NCI-H2107 (cell line): ENCODE measurements around the gene REEP1.
"Not testable (repeated sequence)": the region's sequence is repeated elsewhere in the genome, so short reads cannot be mapped to it uniquely, and the experiment has no call there.

Experiments used
- DNase-seq: peaks from one replicate; lab custom pipeline; 2025; lab: John Stamatoyannopoulos, UW

REEP1 gene

GRCh38 chr2:86345783-86346370, 8.5 kb upstream of the REEP1 start:
- not testable (repeated sequence) for DNase-seq

DNA sequence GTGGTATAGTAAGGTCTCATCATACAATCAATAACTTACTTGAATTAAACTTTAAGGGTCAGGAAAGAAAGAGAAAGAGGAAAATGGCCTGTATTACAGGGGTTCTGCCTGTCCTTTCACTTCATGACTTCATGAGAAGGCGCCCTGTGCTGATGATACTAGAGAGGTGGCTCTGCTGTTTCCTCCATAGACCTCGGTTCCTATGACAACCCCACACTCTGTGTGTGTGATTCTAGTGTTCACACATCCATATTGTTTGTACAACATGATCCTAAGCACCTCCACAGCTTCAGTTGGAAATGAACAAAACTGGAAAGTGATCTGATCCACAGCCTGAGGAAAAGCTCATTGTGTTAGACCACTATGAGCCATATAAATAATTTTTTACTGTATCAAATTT, 7.0 kb upstream of the REEP1 start:
- no peak for DNase-seq

- DNase-seq: no peak
Measured at GRCh38 chr2:86342488-86342887, 5.1 kb upstream of the REEP1 start.

- no peak for DNase-seq
Measured at GRCh38 chr2:86341470-86341869, 4.0 kb upstream of the REEP1 start.

GRCh38 chr2:86338778-86339295, 1.4 kb upstream of the REEP1 start:
- DNase-seq: no peak

- no peak for DNase-seq
Measured at GRCh38 chr2:86336675-86337243, 667 bp downstream of the REEP1 start.

DNA sequence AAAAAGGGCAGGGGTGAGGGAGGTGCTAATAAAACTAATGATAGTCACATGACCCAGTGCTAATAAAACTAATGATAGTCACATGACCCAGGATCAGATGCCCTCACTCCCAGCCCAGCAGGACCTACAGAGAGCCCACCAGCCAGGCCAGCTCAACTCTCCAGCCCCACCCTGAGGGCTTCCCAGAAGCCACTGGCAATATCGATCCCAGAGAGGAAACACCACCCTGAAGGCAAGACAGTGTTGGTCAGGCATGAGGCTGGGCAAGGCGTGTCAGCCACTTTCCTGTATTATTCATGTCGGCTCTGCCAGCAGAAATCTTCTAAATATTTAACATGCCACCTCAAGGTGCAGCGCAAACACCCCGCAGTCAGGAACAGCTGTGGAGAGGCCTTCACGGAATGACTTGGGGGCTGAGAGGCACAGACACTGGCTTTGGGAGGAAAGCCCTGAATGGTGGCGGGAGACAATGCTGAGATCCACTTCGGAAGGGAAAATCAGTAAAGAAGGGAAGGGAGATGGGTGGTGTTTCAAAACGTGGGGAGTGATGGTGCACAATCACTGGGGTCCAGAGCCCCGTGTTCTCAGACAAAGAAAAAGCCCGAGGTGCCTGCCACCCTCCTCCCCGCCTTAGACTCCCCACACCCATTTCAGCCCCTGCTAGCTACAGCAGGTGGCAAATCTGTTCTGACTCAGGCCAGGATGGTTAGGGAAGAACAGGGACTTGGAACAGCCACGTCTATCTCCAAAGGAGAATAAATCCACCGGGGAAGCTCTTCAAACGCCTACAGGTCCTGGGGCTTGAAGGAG, 1.4 kb downstream of the REEP1 start:
- no peak for DNase-seq

- DNase-seq: no peak
Measured at GRCh38 chr2:86333378-86333777, 4.0 kb downstream of the REEP1 start.

GRCh38 chr2:86332654-86333053, 4.8 kb downstream of the REEP1 start:
- no peak for DNase-seq

- no peak for DNase-seq
Measured at GRCh38 chr2:86331384-86331783, 6.0 kb downstream of the REEP1 start.

- no peak for DNase-seq
Measured at GRCh38 chr2:86330001-86330400, 7.4 kb downstream of the REEP1 start.

- no peak for DNase-seq
Measured at GRCh38 chr2:86323273-86324021, 14.0 kb downstream of the REEP1 start.

DNA sequence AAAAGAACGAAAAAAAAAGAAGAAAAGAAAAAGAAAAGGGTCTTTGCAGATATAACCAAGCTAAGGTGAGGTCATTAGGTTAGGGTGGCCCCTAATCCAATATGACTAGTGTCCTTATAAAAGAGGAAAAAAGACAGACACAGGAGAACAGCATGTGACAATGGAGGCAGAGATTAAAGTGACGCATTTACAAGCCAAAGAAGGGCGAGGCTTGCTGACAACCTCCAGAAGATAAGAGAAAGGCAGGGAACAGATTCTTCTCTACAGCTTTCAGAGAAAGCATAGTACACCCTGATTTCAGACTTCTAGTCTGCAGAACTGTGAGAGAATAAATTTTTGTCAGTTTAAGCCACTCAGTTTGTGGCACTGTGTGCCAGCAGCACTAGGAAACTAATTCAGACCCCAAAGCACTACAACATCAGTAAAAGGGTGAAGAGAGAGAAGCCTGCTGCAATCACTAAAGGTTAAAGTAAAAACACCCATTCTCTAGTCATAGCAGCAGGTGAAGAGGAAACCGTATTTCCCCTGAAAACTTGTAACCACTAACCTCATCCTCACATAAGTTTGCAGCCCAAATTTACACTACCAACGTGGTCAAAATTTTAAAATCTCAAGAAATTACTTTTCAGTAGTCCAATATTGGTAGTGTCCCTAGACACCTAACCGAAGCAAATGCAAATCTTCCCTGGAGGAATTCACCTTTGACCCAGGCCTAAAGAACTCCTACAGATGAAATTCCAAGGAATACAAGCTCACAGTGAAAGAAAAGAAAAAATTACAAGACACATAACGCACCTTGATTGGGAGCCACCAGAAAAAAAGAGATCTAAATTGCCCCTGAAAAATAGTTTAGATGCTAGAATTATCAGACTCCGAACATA, 17.5 kb downstream of the REEP1 start:
- DNase-seq: no peak

DNA sequence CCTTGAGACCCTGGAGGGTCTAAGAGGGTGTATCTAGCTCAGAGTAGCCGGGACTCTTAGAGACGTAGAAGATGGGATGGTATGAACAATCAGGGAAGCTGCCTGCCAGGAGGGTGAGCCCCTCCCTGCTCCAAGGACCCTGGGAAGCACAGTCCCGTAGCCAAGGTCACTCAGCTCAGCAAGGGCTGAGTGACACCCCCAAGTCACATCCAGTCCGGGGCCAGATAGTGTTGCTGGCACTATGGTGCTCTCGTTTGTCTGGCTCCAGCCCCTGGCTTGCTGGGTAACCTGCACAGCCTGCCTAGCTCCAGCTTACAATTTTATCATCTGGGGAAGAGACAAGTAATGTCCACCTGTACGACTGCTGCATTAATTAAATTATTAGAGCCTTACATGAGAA, 22.3 kb downstream of the REEP1 start:
- DNase-seq: no peak

DNA sequence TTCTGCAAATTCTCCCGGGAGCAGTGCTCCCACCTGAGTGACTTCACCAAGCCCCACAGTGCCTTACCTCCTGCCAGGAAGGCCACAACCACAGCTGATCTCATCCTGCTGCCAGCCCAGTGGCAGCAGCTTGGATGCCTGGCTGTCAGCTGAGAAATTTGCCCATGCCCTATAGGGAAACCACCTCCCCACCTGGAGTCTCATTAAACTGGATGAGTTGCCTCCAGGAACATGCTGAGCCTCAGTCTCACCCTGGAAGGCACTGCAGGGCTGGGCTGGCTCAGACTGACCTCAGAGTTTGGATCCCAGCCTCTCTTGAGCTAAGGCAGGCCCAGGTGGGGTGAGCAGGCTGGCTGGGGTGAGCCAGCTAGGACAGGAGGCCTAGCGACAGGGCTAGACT, 23.3 kb downstream of the REEP1 start:
- DNase-seq: no peak

DNA sequence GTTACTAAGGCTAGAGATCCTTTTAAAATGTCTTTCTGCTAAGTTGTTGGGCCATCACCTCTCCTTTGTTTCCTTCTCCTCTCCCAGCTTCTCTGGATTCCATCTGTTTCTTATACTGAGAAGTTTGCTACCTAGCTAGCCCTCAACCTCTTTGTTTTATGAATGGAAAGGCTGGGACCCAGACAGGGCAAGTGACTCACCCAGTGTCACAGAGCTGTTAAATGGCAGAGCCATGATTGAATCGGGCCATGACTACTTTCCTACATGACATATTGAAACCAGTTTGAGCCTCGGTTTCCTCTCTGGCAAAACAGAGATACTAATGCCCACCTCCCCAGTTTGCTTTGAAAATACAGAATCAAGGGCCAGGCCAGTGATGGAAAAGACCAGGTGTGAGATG, 24.1 kb downstream of the REEP1 start:
- no peak for DNase-seq

DNA sequence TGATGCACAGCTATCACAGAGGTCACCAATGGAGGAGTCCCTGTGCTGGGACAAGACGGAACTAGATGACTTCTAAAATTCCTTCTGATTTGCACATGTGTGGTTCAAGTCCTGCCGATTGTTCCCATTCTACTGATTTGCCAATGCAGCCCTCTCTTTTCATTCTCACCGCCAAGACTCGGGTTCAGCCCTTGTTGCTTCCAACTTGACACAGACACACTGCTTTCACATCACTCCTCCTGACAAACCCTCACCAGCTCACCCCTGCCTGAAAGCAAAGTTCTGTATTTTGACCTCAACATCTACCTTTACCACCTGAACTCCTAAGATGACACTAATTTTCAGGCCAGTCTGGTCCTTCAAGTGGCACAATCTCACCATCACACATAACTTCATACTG, 25.5 kb downstream of the REEP1 start:
- DNase-seq: no peak

DNA sequence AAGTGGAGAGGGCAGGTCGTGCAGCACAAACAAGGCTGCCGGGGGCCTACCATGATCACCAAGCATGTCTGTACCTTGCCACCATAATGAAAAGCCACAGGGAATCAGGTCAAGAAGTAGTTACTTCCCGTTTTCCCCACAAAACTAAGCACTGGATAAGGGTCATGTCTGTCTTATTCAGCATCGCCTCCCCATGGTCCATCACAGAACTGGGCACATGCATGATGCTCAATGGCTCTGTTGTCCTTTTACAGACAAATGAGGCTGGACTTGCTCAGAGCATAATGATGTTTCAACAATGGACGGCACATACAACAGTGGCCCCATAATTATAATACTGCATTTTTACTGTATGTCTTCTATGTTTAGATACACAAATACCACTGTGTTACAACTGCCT, 27.5 kb downstream of the REEP1 start:
- DNase-seq: no peak

DNA sequence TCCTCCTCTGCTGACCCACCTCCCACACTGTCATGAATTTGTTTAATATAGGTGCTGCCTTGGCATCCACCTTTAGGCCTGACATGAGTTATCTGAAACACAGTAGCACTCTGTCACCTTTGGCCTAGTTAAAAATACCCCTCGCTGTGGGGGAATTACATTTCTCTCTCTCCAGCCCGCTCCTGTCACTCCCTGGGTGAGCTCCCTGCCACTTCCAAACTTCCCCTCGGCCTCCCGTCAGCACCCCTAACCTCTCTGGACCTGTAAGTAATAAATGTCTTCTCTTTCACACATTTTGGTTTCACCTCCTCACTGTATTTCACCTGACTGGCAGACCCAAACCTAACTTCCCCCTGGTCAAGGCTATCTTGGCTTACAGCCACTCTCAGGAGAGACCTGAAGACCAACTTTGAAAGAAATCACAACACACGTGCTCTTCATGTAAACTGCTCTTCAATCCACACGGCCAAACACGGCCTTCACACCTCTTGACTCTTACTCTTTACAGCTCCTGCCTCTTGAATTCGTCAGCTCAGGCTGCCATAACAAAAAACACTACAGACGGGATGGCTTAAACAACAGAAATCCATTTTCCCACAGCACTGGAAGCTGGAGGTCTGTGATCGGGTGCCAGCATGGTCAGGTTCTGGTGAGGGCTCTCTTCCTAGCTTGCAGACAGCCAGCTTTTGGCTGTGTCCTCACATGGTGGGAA, 28.3 kb downstream of the REEP1 start:
- DNase-seq: no peak

DNA sequence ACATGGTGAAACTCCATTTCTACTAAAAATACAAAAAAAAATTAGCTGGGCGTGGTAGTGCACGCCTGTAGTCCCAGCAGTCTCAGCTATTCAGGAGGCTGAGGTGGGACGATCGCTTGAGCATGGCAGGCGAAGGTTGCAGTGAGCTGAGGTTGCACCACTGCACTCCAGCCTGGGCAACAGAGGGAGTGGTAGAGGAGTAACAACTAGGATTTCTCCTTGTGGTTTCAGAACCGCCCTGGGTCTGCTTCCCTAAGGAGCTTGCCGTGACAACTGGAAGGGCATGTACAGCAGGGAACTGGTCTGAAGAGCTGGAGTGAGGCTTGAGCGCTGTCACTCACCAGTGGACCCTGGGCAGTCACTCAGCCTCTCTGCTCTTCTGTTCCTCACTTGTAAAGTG, 29.1 kb downstream of the REEP1 start:
- no peak for DNase-seq

- DNase-seq: no peak
Measured at GRCh38 chr2:86307431-86307830, 30.0 kb downstream of the REEP1 start.
